NCI-H82 treated with DMSO at 0.1 percent for 48 hours (cell line): ENCODE measurements around the gene RNASEH2B.

Source experiments
- DNase-seq: peaks from one replicate; lab custom pipeline; 2025; ENCODE audit not compliant: unreplicated experiment; lab: John Stamatoyannopoulos, UW

The RNASEH2B gene

DNA sequence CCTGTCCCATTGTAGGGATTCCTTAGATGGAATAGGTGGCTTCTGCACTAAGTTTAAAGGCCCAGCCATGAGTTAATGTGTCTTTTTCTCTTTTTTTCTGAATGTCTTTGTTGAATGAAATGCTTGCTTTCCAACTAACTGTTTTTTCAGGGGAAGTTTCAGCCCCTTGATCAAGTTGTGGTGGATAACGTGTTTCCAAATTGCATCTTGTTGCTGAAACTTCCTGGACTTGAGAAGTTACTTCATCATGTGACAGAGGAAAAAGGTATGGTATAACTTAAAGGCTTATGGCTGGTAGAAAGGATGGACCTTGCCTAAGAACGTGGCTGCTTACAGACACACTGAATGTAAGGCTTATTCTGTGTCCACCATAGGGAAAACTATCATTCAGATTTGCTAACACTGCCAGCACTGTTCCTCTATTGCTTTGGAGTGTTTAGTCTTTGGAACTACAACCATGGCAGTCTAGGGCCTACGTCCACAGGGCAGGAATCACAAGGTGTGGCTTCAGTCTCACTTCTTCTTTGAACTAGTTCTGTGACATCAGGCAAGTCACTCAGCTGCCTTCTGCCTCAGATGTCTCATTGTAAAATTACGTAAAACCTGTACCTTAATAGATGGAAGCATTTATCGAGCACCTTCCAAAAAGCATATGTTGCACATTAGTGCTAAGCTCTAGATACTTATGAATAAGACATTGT is 25.3 kb downstream of the RNASEH2B start:
- DNase-seq, result no peak

DNA sequence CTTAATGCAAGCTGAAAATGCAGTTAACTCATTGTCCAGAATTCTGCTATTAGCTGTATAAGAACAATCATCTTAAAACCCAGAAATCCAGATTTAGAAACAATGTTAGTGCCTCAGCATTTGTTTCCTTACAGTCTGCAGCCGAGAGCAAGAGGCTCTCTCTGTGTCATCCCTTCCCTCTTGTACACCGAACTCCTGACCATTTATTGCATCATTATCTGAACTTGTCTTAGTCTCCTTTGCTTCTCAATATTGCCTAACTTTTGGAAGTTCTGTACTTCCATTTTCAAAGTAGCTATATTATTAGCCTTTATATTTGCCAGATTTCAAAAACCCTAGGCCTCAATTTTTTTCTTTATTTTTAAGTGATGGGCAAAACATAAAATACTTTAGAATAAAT is 27.1 kb downstream of the RNASEH2B start:
- no peak for DNase-seq

DNA sequence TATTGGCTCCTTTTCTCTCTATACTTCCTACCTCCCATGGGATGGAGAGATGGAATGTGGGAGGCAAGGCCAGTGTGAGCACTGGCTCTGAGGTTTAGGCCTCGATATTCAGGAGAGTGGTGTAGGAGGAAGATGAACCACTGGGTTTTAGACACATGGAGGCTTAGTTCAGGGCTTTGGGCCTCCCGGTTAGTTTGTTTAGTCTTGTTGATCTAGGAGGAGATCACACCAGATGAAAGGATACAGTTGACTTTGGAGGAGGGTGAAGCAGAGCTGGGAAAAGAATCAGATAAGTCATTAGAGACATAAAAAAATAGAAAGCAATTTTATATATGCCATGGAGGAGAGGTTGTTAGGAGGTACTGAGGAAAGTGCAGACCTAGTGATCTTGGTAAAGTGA is 30.9 kb downstream of the RNASEH2B start:
- DNase-seq, result no peak

DNA sequence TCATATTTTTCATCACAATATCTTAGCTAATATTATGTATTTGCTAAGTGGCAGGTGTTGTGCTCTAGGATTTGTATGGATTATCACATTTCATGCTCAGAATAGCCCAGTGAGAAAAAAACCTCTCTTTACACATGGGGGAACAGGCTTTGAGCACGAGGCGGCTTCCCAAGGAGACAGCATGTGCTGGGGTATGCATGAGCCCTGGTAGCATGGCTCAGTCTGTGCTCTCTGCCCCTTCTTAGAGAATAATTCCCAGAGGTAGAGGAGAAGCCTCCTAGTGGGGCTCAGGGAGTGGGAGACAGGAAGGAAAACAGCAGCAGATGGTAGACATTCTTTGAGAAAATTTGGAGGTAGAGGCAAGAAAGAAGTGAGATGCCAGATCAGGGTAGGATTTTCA is 31.6 kb downstream of the RNASEH2B start:
- DNase-seq, result no peak

DNA sequence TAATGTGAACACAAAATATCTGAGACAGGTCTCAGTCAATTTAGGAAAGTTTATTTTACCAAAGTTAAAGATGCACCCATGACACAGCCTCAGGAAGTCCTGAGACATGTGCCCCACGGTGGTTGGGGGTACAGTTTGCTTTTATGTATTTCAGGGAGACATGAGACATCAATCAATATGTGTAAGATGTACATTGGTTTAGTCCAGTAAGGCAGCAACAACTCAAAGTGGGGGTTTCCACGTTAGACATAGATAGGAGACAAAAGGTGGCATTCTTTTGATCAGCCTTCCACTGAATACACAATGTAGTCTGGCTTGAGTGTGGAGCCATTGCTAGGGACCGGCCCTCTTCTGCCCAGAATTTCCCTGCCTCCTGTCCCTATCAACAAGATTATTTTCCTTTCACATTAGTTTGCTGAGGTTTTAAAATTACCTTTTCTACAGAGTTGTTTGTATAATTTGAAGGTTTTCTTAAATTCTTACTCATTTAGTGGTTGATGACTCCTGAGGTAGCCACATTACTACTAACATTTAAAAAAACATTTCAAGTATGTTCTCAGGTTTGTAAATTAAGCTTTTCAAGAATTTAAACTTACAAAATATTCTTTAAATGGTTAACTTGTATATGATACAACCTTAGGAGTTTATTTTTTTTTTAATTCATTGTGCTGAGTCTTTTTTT is 33.2 kb downstream of the RNASEH2B start:
- no peak for DNase-seq

DNA sequence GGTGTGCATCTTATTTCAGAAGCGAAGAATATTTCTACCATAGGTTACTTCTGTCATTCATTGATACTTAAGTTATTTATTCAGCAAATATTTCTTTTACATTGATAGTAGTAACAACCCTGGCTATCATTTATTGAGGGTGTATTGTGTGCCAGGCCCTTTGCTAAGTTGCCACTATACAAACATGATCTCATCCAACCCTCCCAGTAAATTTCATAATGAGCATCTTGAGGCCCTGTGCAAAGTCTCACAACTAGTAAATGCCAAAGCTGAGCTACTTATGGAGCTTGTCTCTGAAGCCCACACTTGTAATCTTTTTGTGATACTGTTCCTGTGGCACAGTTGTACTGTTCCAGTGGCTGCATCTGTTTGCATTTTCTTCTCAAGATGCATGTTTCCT is 36.1 kb downstream of the RNASEH2B start:
- no peak for DNase-seq

DNA sequence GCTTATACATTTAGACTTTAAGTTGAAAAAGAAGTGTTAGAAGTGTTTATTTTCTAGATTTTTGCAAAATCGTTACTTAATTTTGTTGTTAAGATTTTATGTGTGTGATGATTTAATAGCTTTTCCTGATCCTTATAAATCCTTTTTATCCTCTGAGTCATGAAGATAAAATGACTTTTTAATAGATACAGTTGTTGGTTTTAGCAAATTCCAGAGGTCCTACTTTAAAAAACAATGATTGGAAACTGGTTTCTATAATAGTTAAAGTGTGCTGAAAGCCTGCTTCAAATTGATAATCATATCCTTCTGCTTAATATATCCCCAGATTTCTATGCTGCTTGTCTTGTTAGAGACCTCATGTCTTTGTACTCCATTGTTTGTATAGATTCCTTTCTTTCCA is 39.0 kb downstream of the RNASEH2B start:
- no peak for DNase-seq

DNA sequence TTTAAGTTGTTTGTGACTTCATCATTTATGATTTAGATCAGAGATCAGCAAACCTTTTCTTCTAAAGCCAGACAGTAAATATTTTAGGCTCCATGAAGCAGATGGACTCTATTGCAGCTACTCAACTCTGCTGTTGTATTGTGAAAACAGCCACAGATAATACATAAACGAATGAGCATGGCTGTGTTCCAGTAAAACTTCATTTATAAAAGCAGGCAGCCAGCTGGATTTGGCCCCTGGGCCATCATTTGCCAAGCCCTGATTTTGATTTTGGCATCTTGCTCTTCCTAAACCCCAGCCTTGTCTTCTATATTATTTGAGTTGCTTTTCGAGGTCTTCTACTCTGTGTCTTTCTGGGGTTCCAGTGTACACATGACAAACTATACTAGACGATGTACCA is 41.3 kb downstream of the RNASEH2B start:
- no peak for DNase-seq

DNA sequence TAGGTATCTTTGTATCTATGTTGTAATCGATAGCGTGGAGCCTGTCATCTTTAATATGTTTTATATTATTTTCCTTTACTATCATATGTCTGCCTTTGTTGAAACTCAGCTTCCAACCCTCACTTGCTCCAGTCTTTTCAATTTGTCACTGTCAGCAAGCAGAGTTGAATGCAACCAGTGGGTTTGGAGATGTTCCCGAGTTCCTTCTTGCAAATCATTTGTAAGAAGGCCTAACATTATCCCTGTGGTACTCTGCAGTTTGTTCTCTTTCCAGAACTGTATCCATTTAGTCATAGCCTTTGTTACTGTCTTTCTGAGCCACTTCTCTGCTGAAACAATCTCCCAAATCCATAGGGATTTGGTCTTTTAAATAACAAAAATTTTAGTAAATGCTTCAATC is 41.8 kb downstream of the RNASEH2B start:
- DNase-seq, result no peak

DNA sequence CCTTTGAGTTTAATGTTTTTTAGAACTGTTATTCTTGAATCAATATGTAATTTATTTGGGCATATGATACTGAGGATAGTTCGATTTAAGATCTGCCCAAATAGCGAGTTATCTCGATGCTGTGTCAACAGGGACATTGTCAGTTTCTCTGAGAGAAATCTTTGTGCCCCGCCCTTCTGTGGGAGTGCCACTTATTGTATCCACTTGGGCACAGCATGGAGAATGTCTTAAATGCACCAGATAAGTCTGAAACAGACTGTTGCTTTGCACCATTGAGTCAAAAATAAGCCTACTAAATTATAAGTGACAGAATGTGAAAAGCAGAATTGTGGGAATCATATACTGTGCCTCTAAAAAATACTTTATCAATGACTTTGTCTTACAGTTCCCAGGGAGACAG is 45.6 kb downstream of the RNASEH2B start:
- DNase-seq, result no peak

DNA sequence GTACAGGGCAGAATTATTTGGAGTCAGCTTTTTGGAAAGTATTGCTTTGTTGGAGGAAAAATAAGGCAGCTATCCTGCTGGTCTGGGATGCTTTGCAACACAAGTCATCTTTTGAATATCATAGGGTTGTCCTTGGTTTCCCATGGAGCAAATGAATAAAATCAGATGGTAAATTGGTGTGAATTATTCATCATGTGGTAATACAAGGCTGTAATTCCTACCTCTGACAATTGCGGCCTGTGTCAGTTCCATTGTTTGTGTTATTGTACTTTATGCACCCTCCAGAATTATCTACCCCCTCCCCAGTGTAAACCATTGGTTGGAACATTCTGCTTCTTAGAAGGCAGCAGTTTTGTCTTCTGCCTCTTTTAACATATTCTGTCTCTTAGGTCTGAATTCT is 46.2 kb downstream of the RNASEH2B start:
- no peak for DNase-seq

DNA sequence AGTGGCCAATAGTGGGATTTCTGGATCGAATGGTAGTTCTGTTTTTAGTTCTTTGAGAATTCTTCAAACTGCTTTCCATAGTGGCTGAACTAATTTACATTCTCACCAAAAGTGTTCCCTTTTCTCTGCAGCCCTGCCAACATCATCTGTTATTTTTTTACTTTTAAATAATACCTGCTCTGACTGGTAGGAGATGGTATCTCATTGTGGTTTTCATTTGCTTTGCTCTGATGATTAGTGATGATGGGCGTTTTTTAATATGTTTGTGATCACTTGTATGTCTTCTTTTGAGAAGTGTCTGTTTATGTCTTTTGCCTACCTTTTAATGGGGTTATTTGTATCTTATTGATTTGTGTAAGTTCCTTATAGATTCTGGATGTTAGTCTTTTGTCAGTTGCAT is 48.0 kb downstream of the RNASEH2B start:
- DNase-seq, result no peak

DNA sequence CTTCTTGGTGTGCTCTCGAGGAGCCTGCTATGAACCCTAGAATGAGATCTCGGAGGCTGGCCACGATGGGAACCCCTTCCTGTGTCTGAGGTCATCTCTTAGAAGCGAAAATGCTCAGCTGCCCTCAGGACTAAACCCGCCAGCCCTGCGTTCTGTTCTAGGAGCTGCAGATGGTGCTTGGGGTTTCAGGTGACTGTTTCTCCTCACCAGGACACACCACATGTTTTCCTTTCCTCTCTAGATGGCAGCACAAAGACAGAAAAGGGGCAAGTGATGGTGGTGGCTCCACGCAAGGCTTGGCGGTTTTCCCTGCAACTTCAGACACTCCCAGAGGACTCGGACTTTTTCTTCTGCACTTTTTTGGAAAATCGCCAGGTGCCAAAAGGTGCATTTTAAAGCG is 60.1 kb downstream of the RNASEH2B start:
- peak; percentile 4 for DNase-seq

DNA sequence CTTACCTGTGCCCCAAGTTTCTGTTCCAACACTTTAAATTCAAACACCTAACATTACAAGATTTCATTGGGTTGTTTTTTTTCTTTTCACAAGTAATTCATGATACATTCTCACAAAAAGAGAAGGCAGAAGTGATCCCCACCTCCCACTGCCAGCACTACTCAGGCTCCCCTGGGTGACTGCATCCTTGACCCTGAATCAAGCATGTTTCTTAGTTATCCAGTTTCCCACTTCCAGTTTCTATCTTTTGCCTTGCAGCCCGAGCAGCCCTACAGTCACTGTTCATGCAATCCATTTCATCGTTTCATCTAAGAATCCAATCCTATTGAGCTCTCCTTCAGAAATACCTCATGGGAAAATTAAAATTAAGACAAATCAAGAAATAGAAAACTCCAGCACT is 61.4 kb downstream of the RNASEH2B start:
- no peak for DNase-seq

DNA sequence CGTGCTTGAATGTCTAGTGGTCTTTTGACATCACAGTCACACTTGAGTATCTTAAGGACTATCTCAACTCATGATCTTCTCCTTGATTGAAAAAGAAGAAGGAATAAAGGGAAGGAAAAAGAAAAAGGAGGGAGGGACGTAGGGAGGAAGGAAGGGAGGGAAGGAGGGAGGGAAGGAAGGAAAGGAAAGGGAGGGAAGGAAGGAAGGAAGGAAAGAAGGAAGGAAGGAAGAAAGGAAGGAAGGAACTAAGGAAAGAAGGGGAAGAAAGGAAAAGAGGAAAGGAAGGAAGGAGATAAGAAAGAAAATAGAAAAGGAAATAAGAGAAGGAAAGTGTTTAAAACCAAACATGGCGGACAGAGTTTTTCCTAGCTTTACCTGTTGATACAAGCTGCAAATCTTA is 64.7 kb downstream of the RNASEH2B start:
- no peak for DNase-seq

DNA sequence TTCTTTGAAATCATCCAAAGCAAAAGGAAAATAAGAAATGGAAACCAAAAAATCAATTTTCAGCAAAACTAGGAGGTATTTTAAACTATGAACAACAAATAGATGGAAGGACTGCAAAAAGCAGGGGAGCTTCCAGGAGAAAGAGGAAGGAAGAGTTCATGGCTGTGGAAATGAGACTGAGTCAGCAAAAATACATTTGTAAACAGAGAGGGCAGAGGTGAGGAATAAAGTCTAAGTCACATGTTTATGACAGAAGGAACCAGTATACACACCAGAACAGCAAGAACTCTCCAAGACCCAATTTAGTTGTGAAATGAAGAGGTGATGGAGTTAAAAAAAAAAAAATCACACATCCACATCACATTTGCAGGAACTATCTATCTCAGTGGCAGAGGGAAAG is 69.6 kb downstream of the RNASEH2B start:
- no peak for DNase-seq

DNA sequence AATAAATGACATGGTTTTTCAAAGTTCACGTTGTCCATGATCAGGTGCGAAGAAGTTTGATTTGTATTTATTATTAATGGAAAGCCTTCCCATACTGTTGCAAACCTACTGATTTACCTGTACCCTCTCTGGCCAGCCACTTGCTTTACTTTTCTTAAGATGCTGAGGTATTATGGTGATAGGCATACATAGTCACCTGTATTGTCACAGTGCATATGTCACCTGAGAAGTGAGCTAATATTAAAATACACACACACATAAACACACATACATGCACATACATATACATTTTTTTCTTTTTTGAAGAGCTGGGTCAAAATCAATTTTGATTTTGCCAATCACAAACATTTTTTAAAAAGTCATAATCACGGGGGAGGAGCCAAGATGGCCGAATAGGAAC is 72.1 kb downstream of the RNASEH2B start:
- no peak for DNase-seq

DNA sequence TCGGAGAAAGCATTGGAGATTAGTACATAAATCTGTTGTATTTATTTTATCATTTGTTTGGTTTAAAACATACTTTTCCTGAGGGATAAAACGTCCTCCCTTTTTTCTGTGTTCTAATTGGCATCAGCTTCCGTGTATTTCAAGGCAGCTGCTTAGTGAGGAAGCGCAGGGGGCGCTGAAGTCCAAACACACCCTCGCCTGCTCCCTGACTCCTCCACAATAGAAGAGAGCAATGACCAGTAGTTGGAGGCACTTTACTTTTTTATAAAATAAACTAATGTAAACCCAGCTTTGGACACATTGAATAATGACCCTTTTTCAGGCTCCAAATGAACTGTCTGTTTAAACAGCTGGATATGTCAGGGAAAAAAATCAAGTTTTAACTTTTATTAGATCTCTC is 79.9 kb downstream of the RNASEH2B start:
- DNase-seq, result no peak

DNA sequence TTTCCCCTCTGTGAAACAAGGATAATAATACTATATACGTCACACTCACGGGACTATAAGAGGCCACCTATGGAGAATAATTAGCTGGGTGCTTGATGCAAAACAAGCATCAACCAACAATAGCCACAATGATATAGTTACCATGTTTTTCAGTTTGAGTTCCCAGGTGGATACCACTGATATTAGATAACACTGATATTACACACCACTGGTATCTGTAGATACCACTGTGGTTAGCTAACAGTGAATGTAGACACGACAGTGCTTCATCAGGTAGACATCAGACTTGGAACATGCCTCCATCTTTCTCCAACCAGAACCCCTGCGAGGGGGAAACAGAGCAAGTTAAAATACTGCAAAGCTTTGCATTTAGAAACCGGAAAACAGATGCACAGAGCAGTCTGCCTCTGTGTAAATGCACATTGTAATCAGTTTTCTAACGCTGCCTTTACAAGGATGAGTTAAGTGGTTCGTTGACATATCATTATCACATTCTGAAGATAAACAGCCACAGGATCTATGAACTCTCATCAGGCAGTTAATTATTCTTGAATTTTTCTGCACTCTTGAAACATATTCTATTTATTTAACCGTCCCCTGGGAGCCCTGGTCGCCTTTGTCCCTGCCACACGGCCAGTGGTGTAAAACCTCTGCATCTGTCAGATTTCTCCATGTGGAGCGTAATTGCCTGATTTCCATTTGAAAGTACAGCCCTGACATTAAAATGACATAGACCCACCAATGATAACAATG is 80.7 kb downstream of the RNASEH2B start:
- no peak for DNase-seq

DNA sequence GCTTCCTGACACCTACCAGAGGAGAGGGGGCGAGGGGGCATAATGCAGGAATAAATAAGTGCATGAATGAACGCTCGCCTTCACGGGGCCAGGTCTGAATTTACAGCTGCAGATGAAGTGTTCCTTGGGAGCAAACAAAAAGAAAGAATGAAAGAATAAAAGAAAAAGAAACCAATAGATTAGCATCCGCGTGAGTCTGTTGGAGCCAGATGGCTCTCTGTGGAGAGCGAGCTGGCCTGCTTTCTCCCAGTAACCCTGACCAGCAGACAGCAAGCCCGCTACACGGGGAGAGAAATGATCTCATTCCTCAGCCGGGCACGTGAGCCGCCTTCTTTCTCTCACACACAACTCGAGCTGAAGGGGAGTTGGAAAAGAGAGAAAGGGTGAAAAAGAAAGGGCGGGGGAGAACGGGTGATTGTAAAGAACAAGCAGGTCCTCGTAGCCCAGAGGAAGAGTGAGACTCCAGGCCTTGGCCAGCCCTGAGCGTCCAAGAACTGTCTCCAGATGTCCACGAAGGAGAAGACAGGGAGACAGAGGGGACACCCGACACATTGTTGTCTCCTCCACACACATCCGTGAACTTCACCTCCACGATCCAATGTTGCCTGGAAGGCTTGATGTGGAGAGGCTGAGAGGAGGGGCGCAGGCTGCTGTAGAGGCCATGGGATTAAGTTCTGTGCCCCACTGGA is 81.4 kb downstream of the RNASEH2B start:
- DNase-seq, result no peak

DNA sequence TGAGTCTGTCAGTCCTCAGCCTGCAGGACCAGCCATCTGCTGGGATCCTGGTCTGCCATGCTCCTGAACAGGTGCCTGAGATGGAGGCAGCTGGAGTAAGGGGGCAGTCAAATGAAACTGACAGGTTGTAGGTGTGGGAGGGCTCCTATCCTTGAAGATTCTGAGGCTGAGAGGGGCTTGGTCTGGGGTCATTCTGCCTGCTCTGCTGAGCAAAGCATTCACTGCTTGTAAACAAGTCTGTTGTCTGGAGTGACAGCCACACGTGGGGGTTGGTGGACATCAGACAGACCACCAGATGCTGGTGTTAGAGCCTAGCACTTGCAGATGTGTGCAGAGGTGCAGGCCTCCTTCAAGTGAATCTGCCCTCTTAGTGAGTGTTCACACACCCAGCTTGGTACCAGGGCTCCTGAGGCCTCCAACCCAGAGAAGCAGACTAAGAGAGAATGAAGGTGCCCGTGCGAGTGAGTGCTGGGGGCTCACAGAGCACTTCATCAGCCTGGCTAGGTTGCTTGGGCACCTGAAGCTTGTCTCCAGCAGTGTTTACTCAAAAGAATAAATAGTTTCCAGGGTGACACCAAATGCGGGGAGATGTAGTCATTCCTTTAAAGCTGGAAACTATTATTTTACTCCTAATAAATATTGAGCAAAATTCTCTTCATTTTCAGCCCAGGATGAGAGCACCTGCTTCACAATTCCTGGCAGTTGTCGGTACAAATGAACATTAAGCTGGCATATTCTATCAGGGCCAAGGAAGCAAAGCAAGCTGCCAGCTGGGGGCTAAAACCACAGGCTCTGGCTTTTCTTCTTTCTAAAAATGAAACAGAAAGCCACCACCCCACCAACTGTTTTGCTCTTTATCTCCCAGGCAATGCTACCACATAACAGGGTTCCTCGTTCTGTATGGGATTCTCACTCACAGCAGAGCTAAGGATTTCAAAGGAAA is 82.3 kb downstream of the RNASEH2B start:
- DNase-seq, result no peak
